HepG2 (cell line): ENCODE measurements around the gene GTF2F2. TPM values are rescaled to one million over a fixed set of nuclear protein-coding genes. Genes with fewer than 3 reads are reported as not detected.

Experiments
- ATAC-seq: fragments of 200-7000 bp; cut with Tn5 transposase; 3 replicates; pipeline ENCODE4 v1.9.1; 2020; ENCODE audit warnings: mild to moderate bottlenecking, moderate library complexity
- BruUV-seq: library from RNA; stranded (reverse); fragments of 400-500 nt; replicated peaks from 2 replicates; lab custom pipeline; 2021; lab: Mats Ljungman, UMichigan
- CTCF ChIA-PET: fragments of 300-600 bp; formaldehyde crosslinking; extraction: SDS; loops from one replicate; lab custom pipeline; 2021; ENCODE audit warnings: low total read pairs, inconsistent platforms, low intra/inter-chr PET ratio; lab: Yijun Ruan, JAX
- POLR2A ChIA-PET: fragments of 350-600 bp; sonication (Branson Sonifier 250); formaldehyde crosslinking; loops from one replicate; lab custom pipeline; 2020; ENCODE audit warnings: antibody characterized with exemption, inconsistent platforms; lab: Yijun Ruan, JAX
- DNase-seq: peaks from one replicate; pipeline ENCODE4 v3.0.0-alpha.2; 2015; ENCODE audit warnings: low spot score
- FAIRE-seq: peaks from 3 replicates; lab custom pipeline; 2011; peaks lifted over from hg19 to GRCh38; lab: Jason Lieb, UNC
- H2AFZ ChIP-seq: one replicate; pipeline ENCODE4 v1.6.1; 2011; ENCODE audit warnings: low read length, inconsistent platforms
- H3K27ac ChIP-seq: fragments of 300-600 bp; 3 replicates; pipeline ENCODE4 v1.8.0; 2011; ENCODE audit warnings: mixed run types, mild to moderate bottlenecking, mixed read lengths, low read length, inconsistent platforms; ENCODE audit not compliant: insufficient read depth; ENCODE audit errors: extremely low read length
- H3K27me3 ChIP-seq, 2 experiments: fragments of 200-600 bp in 1 of 2; 2 replicates in 1 of 2; 3 replicates in 1 of 2; pipeline versions ENCODE4 v1.6.0 to v1.8.0; 2011; ENCODE audit warnings: low read length in 2 of 2, mild to moderate bottlenecking in 2 of 2, moderate library complexity in 2 of 2, inconsistent platforms in 1 of 2; ENCODE audit not compliant: insufficient read depth in 2 of 2, control insufficient read depth in 1 of 2
- H3K36me3 ChIP-seq, 2 experiments: fragments of 200-600 bp in 1 of 2; replicated peaks in 1 of 2; 2 replicates in 1 of 2; 3 replicates in 1 of 2; pipeline versions ENCODE4 v1.5.1 to v1.8.0; 2011; ENCODE audit warnings: low read length in 2 of 2, inconsistent platforms in 1 of 2; ENCODE audit not compliant: insufficient read depth in 2 of 2, control insufficient read depth in 1 of 2
- H3K4me1 ChIP-seq: 2 replicates; pipeline ENCODE4 v1.5.1; 2012; ENCODE audit warnings: low read length, inconsistent platforms; ENCODE audit not compliant: insufficient read depth
- H3K4me2 ChIP-seq: 2 replicates; pipeline ENCODE4 v1.6.0; 2011; ENCODE audit warnings: low read depth, low read length, inconsistent platforms
- H3K4me3 ChIP-seq, 3 experiments: fragments of 200-600 bp in 1 of 3; sonication (generic), shearing (Covaris generic) in 1 of 3; replicated peaks in 1 of 3; 2 replicates each; pipeline ENCODE4 v1.5.1; 2011 to 2016; ENCODE audit warnings: low read length in 3 of 3, inconsistent platforms in 2 of 3, low read depth in 2 of 3, mild to moderate bottlenecking in 2 of 3, control low read depth in 1 of 3, mixed read lengths in 1 of 3; ENCODE audit not compliant: insufficient read depth in 1 of 3
- H3K79me2 ChIP-seq: one replicate; pipeline ENCODE4 v1.6.1; 2011; ENCODE audit warnings: low read length, inconsistent platforms; ENCODE audit not compliant: insufficient read depth
- H3K9ac ChIP-seq: 2 replicates; pipeline ENCODE4 v1.6.0; 2011; ENCODE audit warnings: mild to moderate bottlenecking, low read depth, low read length, inconsistent platforms; ENCODE audit not compliant: insufficient read depth
- H3K9me3 ChIP-seq: 2 replicates; pipeline ENCODE4 v1.5.1; 2012; ENCODE audit warnings: mild to moderate bottlenecking, low read length
- H4K20me1 ChIP-seq: 2 replicates; pipeline ENCODE4 v1.6.0; 2011; ENCODE audit warnings: inconsistent platforms, mild to moderate bottlenecking, low read length, moderate library complexity; ENCODE audit not compliant: insufficient read depth
- CEBPG ChIP-seq: IDR thresholded peaks from 2 replicates; pipeline ENCODE4 v1.6.1; 2016
- HOXA7 ChIP-seq: sonication (generic); formaldehyde crosslinking; IDR thresholded peaks from 2 replicates; pipeline ENCODE4 v1.8.1; 2022; ENCODE audit warnings: mild to moderate bottlenecking, missing genetic modification reagents, moderate library complexity
- MAFK ChIP-seq, 2 experiments: IDR thresholded peaks in 1 of 2; conservative IDR thresholded peaks in 1 of 2; 2 replicates each; pipeline ENCODE4 v1.6.1; 2011; ENCODE audit warnings: improper control_type of control experiment in 2 of 2, low read length in 2 of 2
- RARG ChIP-seq: sonication (generic); formaldehyde crosslinking; IDR thresholded peaks from 2 replicates; pipeline ENCODE4 v1.4.0; 2020; ENCODE audit warnings: low read depth, mild to moderate bottlenecking, missing genetic modification reagents
- ZNF720 ChIP-seq: sonication (generic); formaldehyde crosslinking; IDR thresholded peaks from 2 replicates; pipeline ENCODE4 v1.4.0; 2020; ENCODE audit warnings: missing genetic modification reagents
- WGBS: methylation state at CpG from one replicate; pipeline ENCODE4 v1.1.6; 2017; ENCODE audit warnings: low lambda C conversion rate; 5-methylcytosine and 5-hydroxymethylcytosine counted together
- in situ Hi-C: cut with HindIII; loops from 2 replicates; pipeline ENCODE4 v1.10.0; 2017; ENCODE audit warnings: low pct_unique_long_range_greater_than_20kb; ENCODE audit not compliant: extremely low pct_ligation_motif_present
- intact Hi-C: fragments of 100-400 bp; cut with micrococcal nuclease; formaldehyde crosslinking; loops from one replicate; pipeline ENCODE4 v1.10.0; 2022; ENCODE audit not compliant: unreplicated experiment
- polyA plus RNA-seq, 8 experiments: library from polyadenylated mRNA; depleted of rRNA in 3 of 8; stranded (reverse) in 7 of 8; unstranded in 1 of 8; fragments of >200 nt; fragmentation: Illumina TruSeq in 4 of 8; extraction: Trizol in 4 of 8; gene quantifications; 2 replicates each; pipeline versions ENCODE4 v1.2.1 to v1.2.3, GENCODE V29; 2011 to 2016; ENCODE audit warnings: low read depth in 4 of 8, missing spikeins in 1 of 8, mixed read lengths in 1 of 8; ENCODE audit not compliant: insufficient read depth in 1 of 8
- total RNA-seq, 5 experiments: library from RNA; depleted of rRNA; stranded (reverse); fragments of >200 nt; fragmentation: Illumina TruSeq; extraction: Trizol; gene quantifications; 2 replicates each; pipeline ENCODE4 v1.2.3, GENCODE V29; 2016; ENCODE audit warnings: low read depth in 1 of 5
- TF ChIP-seq, protein P1 (sequence below), 2 experiments: sonication (generic) in 1 of 2; formaldehyde crosslinking in 1 of 2; IDR thresholded peaks; 2 replicates each; pipeline versions ENCODE4 v1.4.0 to v1.6.1; 2016 to 2020; ENCODE audit warnings: borderline replicate concordance in 1 of 2, low read depth in 1 of 2, mild to moderate bottlenecking in 1 of 2, missing genetic modification reagents in 1 of 2
- TF ChIP-seq, protein P2 (sequence below): sonication (generic); formaldehyde crosslinking; IDR thresholded peaks from 2 replicates; pipeline ENCODE4 v1.5.1; 2020; ENCODE audit warnings: missing genetic modification reagents, mild to moderate bottlenecking, borderline replicate concordance
- TF ChIP-seq, protein P3 (sequence below): IDR thresholded peaks from 2 replicates; pipeline ENCODE4 v1.6.1; 2012; ENCODE audit warnings: low read depth, low read length, improper control_type of control experiment

GTF2F2 gene
- total and polyA plus RNA-seq, 2 of the 13 experiments (the other 11 are each of a cell fraction or from before 2014, with no cell fraction given) = 10.6 to 32.8 TPM

DNA sequence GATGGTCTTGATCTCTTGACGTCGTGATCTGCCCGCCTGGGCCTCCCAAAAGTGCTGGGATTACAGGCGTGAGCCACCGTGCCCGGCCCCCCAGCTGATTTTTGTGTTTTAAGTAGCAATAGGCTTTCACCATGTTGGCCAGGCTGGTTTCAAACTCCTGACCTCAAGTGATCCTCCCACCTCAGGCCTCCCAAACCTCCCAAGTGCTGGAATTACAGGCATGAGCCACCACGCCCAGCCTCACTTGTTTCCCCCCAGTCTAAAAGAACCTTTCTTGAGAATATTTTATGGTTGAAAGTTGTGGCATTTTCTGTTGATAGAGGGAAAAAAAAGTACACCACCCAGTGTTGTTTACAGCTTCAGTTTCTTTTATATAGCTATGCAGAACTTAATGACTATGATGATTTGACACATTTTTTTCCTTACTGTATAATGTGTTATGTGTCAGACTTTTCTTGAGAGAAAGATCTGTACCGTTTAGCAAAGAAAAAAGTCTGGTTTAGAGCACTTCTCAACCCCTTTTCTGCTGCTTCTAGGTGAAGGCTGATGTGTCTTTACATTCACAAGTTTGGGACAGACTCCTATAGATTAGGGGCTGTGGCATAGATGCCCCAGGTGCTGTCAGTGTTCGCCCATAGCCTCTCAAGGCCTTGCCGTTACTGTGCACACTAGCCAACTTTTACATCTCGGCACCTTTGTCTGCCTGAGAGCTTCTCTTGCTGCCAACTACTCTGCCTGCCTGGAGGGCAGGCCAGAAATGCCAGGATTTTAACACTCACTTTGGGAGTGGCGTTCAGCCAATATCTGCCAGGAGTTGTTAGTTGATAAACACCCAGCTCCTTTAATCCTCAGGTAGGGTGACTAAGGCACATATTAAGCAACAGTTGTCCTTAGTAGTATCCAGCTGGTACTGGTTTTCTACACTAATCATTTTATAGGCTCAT lies 47.6 kb downstream of the GTF2F2 start:
- ChIA-PET POLR2A (no interaction called here), CTCF (no interaction called here)
- Histone ChIP-seq H3K4me3 (no peak overlapping the region), H3K4me2 (no peak overlapping the region), H3K9ac (no peak overlapping the region), H3K9me3 (no peaks in the 10 kb centered on the region), H3K27ac (no peak overlapping the region), H4K20me1 (no peaks in the 10 kb centered on the region), H3K4me1 (no peaks in the 10 kb centered on the region), H2AFZ (no peak overlapping the region), H3K79me2 (no peaks in the 10 kb centered on the region), H3K36me3 (peaks cover 3 to 4% of the 10 kb centered on the region in 2 experiments; a peak in 3 of 5 replicates), H3K27me3 (no peaks in the 10 kb centered on the region)
- TF ChIP-seq CEBPG (CRISPR knock-in tag) = no peak
- 0 out of 4 replicates have a peak, but pooled peaks of 1 of the 2 experiments have one; percentile 9 for TF ChIP-seq MAFK (conservative IDR thresholded peaks at IDR 0.05 in 1 of 2, IDR thresholded peaks at IDR 0.05 in 1 of 2; ENCODE audit: low read length in 2 of 2)
- no peak for TF ChIP-seq RARG (CRISPR knock-in tag)
- WGBS = 98% methylated on average over 12 of the region's 12 CpGs
- FAIRE-seq (no peak), ATAC-seq (no peak), DNase-seq (no peak)
- in situ Hi-C loops (no loop called here), intact Hi-C loops (no loop called here)
- BruUV-seq = no TSS peak

DNA sequence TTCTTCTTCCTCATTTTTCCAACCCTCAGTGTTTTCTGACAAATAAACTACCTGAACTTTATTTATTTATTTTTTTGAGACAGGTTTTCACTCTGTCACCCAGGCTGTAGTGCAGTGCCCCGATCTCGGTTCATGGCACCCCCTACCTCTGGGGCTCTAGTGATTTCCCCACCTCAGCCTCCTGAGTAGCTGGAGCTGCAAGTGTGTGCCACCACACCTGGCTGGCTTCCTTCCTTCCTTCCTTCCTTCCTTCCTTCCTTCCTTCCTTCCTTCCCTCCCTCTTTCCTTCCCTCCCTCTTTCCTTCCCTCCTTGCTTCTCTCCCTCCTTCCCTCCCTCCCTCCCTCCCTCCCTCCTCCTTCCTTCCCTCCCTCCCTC lies 48.2 kb downstream of the GTF2F2 start:
- WGBS = 93% methylated on average over 2 of the region's 2 CpGs
- in situ Hi-C loops = no loop called here
- POLR2A ChIA-PET = no interaction called here
- TF ChIP-seq, protein P1, sequence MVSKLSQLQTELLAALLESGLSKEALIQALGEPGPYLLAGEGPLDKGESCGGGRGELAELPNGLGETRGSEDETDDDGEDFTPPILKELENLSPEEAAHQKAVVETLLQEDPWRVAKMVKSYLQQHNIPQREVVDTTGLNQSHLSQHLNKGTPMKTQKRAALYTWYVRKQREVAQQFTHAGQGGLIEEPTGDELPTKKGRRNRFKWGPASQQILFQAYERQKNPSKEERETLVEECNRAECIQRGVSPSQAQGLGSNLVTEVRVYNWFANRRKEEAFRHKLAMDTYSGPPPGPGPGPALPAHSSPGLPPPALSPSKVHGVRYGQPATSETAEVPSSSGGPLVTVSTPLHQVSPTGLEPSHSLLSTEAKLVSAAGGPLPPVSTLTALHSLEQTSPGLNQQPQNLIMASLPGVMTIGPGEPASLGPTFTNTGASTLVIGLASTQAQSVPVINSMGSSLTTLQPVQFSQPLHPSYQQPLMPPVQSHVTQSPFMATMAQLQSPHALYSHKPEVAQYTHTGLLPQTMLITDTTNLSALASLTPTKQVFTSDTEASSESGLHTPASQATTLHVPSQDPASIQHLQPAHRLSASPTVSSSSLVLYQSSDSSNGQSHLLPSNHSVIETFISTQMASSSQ (IDR thresholded peaks at IDR 0.05; ENCODE audit: low read depth) = no peak
- TF ChIP-seq, protein P1 (CRISPR knock-in tag; IDR thresholded peaks at IDR 0.05; ENCODE audit: borderline replicate concordance) = no peak
- TF ChIP-seq, protein P2, sequence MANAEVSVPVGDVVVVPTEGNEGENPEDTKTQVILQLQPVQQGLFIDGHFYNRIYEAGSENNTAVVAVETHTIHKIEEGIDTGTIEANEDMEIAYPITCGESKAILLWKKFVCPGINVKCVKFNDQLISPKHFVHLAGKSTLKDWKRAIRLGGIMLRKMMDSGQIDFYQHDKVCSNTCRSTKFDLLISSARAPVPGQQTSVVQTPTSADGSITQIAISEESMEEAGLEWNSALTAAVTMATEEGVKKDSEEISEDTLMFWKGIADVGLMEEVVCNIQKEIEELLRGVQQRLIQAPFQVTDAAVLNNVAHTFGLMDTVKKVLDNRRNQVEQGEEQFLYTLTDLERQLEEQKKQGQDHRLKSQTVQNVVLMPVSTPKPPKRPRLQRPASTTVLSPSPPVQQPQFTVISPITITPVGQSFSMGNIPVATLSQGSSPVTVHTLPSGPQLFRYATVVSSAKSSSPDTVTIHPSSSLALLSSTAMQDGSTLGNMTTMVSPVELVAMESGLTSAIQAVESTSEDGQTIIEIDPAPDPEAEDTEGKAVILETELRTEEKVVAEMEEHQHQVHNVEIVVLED (CRISPR knock-in tag) = no peak
- no peak for TF ChIP-seq HOXA7 (CRISPR knock-in tag)
- TF ChIP-seq, protein P3, sequence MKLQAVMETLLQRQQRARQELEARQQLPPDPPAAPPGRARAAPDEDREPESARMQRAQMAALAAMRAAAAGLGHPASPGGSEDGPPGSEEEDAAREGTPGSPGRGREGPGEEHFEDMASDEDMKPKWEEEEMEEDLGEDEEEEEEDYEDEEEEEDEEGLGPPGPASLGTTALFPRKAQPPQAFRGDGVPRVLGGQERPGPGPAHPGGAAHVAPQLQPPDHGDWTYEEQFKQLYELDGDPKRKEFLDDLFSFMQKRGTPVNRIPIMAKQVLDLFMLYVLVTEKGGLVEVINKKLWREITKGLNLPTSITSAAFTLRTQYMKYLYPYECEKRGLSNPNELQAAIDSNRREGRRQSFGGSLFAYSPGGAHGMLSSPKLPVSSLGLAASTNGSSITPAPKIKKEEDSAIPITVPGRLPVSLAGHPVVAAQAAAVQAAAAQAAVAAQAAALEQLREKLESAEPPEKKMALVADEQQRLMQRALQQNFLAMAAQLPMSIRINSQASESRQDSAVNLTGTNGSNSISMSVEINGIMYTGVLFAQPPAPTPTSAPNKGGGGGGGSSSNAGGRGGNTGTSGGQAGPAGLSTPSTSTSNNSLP = no peak
- TF ChIP-seq ZNF720 = no peak

More for the DNA sequence above, 48.2 kb downstream of the GTF2F2 start:
- H3K9me3 ChIP-seq = no peaks in the 10 kb centered on the region
- no peak overlapping the region for H2AFZ ChIP-seq
- no peaks in the 10 kb centered on the region for H4K20me1 ChIP-seq
- intact Hi-C loops = no loop called here
- no peak overlapping the region for H3K9ac ChIP-seq
- CTCF ChIA-PET = no interaction called here
- no peaks in the 10 kb centered on the region for H3K4me1 ChIP-seq
- H3K36me3 ChIP-seq = peaks cover 3 to 4% of the 10 kb centered on the region in 2 experiments; a peak in 3 of 5 replicates
- H3K27me3 ChIP-seq = no peaks in the 10 kb centered on the region
- no TSS peak for BruUV-seq
- no peak overlapping the region for H3K4me2 ChIP-seq
- no peak overlapping the region for H3K4me3 ChIP-seq
- no peak for ATAC-seq
- no peak for FAIRE-seq
- no peak overlapping the region for H3K27ac ChIP-seq
- no peaks in the 10 kb centered on the region for H3K79me2 ChIP-seq
- no peak for DNase-seq
